ENCODE measurements around the gene PHACTR3.

Gene PHACTR3

GRCh38 chr20:59737816-59738215, 133.5 kb downstream of the PHACTR3 start:
- no peak for DNase-seq

- DNase-seq: no peak
These were observed 134.5 kb downstream of the PHACTR3 start for GRCh38 chr20:59738851-59739250.

GRCh38 chr20:59740621-59741020, 136.3 kb downstream of the PHACTR3 start:
- DNase-seq: no peak

GRCh38 chr20:59741073-59741472, 136.7 kb downstream of the PHACTR3 start:
- DNase-seq: no peak

- no peak for DNase-seq
These were observed 138.2 kb downstream of the PHACTR3 start for GRCh38 chr20:59742351-59743095.

GRCh38 chr20:59743308-59743707, 139.0 kb downstream of the PHACTR3 start:
- DNase-seq: no peak

GRCh38 chr20:59743767-59744485, 139.6 kb downstream of the PHACTR3 start:
- DNase-seq: no peak

- no peak for DNase-seq
These were observed 140.4 kb downstream of the PHACTR3 start for GRCh38 chr20:59744756-59745155.

GRCh38 chr20:59745201-59745600, 140.9 kb downstream of the PHACTR3 start:
- no peak for DNase-seq

GRCh38 chr20:59745716-59746115, 141.4 kb downstream of the PHACTR3 start:
- no peak for DNase-seq

GRCh38 chr20:59746155-59746554, 141.8 kb downstream of the PHACTR3 start:
- DNase-seq: no peak

GRCh38 chr20:59747671-59748515, 143.6 kb downstream of the PHACTR3 start:
- no peak for DNase-seq

GRCh38 chr20:59748619-59749191, 144.4 kb downstream of the PHACTR3 start:
- DNase-seq: no peak

GRCh38 chr20:59749301-59749700, 145.0 kb downstream of the PHACTR3 start:
- DNase-seq: no peak

- no peak for DNase-seq
These were observed 146.0 kb downstream of the PHACTR3 start for GRCh38 chr20:59750209-59750840.

- no peak for DNase-seq
These were observed 146.9 kb downstream of the PHACTR3 start for GRCh38 chr20:59751075-59751711.

GRCh38 chr20:59752101-59752586, 147.8 kb downstream of the PHACTR3 start:
- DNase-seq: no peak

GRCh38 chr20:59752704-59753460, 148.5 kb downstream of the PHACTR3 start:
- no peak for DNase-seq

GRCh38 chr20:59753836-59754235, 149.5 kb downstream of the PHACTR3 start:
- DNase-seq: no peak

- DNase-seq: no peak
These were observed 150.2 kb downstream of the PHACTR3 start for GRCh38 chr20:59754551-59754950.

GRCh38 chr20:59756241-59756640, 151.9 kb downstream of the PHACTR3 start:
- DNase-seq: no peak
